ENCODE measurements around the gene ZNF24.

DNA sequence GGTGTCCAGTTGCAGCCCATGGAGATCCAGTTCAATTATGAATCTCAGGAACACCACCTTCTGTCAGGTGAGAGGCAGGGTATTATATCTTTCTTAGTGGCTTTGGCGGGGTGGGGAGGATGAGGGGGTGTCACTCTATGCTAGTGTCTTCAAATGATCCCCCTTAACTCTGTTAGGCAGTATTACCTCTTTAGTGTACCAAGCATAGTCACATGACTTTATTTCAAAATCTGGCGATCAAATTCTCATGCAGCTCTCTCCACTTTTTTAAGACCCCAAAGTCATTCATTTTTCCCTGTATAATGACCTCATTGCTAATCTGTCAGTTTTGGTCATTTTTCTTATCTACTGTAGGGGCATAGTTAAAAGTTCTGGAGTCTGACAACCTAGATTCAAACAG is 53.1 kb downstream of the ZNF24 start:
- TF ChIP-seq, protein P1, sequence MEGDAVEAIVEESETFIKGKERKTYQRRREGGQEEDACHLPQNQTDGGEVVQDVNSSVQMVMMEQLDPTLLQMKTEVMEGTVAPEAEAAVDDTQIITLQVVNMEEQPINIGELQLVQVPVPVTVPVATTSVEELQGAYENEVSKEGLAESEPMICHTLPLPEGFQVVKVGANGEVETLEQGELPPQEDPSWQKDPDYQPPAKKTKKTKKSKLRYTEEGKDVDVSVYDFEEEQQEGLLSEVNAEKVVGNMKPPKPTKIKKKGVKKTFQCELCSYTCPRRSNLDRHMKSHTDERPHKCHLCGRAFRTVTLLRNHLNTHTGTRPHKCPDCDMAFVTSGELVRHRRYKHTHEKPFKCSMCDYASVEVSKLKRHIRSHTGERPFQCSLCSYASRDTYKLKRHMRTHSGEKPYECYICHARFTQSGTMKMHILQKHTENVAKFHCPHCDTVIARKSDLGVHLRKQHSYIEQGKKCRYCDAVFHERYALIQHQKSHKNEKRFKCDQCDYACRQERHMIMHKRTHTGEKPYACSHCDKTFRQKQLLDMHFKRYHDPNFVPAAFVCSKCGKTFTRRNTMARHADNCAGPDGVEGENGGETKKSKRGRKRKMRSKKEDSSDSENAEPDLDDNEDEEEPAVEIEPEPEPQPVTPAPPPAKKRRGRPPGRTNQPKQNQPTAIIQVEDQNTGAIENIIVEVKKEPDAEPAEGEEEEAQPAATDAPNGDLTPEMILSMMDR (IDR thresholded peaks at IDR 0.05), result no peak
- TF ChIP-seq POLR2AphosphoS5 (IDR thresholded peaks at IDR 0.05), result no peak

Measured in breast epithelium (tissue), 3 donors.